ENCODE measurements around the gene SLC4A7.
A peak's percentile ranks its signal among the peaks of the same experiment; 100 is the strongest.
"Not testable (repeated sequence)": the region's sequence is repeated elsewhere in the genome, so short reads cannot be mapped to it uniquely, and the experiment has no call there.

Gene SLC4A7

DNA sequence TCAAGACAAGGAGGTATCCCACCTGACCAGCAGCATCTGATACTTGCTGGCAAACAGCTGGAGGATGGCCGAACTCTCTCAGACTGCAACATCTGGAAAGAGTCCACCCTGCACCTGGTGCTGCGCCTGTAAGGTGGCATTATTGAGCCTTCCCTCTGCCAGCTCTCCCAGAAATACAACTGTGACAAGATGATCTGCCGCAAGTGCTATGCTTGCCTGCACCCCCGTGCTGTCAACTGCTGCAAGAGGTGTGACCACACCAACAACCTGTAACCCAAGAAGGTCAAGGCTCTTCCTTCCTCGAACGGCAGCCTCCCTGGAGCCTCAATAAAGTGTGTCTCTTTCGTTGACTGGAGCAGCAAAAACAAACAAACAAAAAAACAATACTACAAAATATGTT, 2.2 kb upstream of the SLC4A7 start:
- DNase-seq: no peak

DNA sequence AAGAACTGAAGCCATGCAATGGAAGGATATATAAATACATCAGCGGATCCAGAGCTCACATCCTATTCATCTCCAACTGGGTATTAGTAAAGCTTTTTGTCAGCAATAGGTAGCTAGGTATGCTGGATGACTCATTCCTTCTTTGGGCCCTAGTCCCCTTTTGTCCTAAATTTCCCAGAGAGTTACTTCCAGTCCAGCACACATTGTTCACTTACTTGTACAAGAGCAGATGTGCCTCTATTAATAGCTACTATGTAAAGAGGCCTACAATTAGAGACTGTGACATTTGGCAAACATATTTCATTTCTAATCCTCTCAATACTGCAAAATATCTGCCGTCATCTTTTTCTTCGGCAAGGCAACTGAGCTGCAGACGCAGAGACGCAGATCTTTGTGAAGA, 1.7 kb upstream of the SLC4A7 start:
- peak in 2 of 3 experiments; percentile 53 to 74 for DNase-seq

DNA sequence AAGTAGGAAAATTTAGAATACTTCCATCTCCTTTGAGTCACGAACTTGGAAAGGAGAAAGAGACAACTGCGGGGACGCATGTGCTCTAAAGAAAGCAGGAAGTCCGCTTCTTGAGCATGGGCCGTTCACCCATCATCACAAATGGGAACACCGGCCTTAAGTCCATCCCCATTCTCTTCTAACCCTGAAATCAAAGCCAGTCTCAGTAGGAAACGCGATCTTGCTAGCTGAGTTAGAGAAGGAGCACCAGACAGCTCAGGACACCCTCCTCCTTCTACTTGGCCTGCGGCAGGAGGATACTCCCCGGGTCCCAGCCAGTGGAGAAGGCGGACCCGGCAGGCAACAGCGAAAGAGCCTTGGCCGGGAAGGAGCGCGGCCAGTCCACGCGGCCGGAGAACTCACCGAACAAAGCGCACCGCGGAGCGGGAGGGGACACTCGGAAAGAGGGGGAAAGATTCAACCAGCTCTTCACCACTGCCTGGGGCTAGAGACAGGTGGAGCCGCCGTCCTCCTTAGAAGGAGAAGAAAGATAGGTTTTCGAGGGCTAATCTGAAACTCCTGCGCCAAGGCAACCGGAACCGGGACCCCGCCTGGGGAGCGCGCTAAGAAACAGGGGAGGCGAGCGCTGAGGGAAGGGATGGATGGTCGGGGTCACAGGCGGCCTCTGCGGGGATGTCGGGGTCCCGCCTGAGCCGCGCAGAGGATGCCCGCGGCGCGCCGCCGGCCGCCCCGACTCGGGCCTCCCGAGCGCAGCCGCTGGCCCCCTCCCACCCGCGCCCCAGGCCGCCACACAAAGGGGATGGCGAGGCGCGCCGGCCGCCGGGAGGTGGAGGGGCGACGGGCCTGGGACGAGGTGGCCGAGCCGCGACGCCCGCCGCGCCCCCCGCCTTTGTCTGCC, 818 bp downstream of the SLC4A7 start:
- DNase-seq: peak; percentile 9 to 67 (median 66)

DNA sequence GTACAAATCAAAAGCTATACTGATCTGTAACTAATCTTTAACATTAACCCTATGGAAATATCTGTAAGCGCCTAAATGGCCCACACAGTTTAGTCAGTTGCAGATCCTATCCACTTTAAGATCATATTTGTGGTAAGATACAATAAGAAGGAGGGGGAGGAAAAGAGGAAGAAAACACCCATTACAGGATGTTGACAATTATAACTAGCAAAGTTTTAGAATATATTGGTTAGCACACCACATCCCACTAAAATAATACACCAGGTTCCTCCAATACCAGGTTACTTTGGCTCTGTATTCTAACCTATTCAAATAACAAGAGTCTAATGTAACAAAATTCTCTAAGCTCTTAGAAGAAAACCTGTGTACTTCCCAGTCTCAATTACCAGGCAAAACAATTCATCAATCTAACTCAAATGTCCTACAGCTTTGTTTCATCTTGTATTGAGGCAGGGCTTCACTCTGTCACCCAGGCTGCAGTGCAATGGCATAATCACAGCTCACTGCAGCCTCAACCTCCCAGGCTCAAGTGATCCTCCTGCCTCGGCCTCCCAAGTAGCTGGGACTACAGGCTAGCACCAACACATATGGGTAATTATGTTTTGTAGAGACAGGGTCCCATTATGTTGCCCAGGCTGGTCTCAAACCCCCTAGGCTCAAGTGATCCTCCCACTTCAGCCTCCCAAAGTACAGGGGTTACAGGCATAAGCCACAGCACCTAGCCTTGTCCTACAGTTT, 4.2 kb downstream of the SLC4A7 start:
- DNase-seq: no peak

DNA sequence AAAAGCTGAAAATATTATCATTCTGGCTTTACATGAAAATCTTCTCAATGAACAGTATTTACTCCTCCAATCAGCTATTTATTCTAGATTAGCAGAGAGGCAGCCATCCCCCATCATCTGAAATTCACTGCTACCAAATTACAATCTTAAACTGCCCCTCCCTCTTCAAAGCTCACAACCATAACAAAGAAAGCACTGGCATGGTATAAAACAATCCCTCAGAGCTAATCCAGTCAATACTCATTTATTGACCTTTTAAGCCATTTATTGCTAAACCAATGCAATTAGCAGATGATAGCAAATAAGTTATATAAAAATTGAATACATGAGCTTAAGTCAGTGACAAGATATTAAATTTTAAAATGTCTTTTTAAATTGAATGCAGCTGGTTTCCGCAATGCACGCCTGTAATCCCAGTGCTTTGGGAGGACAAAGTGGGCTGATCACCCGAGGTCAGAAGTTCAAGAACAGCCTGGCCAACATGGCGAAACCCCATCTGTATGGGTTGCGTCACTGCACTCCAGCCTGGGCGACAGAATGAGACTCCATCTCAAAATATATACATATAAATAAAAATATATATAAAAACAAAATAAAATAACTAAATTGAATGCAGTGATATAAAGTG, 12.1 kb downstream of the SLC4A7 start:
- no peak for DNase-seq

DNA sequence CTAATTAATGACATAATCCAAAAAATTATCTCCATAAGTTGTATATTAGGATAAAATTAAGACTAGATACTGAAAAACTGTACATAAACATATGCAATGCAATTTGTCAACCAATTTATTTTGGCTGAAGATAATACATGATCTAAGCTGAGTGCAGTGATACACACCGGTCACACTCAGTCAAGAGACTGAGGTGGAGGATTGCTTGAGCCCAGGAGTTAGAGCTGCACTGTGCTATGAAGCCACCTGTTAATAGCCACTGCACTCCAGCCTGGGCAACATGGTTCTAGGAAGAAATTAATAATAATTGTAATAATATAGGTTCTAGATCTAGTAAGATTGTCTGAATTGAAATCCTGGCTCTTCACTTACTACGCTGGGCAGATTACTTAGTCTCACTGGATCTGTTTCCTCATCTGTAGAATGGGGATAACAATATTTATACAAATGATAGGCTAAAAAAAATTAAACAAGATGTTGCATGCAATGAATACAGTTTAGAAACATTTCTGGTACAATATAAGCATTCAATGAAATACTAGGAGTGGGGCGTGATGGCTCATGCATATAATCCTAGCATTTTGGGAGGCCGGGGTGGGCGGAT, 15.8 kb downstream of the SLC4A7 start:
- DNase-seq: no peak

DNA sequence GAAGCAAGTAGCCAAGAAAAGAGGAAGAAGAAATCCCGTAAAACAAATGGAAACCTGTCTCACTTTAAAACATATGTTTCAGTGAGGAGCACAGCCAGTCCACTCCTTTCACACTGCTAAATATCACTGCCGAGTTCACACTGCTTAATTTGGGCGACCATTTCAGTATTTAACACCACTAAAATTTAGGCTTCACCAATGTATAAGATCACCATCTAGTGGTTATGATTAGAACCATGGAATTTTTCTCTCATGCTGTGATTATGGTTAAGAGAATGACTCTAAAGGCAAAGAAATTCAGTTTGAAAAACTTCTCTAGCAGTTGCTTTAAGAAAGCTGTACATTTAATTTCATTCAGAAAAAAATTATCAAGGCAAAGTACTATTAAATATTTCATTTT, 16.6 kb downstream of the SLC4A7 start:
- peak; percentile 6 to 62 (median 12) for DNase-seq

DNA sequence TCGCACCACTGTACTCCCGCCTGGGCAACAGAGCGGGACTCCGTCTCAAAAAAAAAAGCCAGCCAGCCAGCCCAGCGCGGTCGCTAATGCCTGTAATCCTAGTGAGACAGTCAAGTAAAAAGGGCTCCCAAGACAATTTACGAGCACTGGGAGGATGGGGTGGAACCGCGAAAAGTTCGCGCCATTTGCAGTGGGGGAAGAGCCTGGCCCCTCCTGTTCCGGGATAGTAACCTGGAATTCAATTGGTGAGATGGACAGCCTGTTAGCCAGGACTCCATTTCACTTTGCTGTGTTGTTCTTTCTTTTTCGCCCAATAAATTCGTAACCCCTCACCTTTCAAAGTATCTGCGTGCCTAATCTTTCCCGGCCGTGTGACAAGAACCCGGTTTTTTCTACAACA, 19.5 kb downstream of the SLC4A7 start:
- DNase-seq: no peak

DNA sequence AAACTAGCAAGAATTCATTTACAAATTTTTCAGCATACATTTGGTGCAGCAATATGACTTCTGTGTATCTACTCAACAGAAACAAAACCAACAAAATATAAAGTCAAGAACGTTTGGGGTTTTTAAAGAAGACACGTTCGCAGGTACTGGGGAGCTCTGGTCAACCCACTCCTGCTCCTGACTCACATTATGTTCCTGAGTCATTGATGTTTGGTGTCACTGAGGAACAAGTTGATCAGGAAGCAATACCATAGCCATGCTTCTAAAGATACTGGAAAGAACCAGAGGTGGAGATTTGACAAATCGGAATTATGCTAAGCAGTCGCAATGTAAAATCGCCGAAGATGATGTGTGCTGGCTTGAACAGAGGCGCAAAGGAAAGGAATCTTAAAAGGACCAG, 22.0 kb downstream of the SLC4A7 start:
- no peak for DNase-seq

DNA sequence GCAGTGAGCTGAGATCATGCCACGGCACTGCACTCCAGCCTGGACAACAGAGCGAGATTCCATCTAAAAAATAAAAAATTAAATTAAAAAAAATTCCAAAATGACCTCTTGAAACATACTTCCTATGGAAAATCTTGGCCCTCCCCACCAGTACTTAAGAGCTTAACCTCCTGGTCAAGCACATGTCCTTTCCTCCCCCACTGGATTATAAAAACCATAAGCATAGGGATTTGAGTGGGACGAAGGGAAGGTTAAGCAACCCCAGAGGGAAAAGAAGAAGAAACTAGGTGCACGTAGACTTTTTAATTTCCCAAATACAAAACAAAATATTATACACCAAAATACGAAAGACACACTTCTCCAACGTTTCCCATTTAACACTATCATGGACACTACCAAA, 25.3 kb downstream of the SLC4A7 start:
- DNase-seq: no peak

DNA sequence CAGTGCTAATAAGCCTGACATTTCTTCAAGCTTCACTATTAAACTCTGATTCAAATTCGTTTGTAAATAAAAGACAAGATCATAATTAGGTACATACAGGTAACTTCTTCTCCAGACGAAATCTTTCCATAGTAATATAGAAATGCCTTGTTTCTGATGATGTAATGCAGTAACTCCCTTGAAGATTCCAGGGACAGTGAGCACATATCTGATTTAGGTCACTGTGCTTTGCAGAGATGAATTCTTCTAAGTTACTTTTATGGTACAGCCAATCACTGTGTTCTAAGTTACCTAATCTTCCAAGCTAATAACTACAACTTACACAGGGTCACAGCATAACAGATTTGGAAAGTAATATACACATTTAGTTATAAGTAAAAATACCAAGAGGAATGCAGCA, 27.6 kb downstream of the SLC4A7 start:
- DNase-seq: no peak

DNA sequence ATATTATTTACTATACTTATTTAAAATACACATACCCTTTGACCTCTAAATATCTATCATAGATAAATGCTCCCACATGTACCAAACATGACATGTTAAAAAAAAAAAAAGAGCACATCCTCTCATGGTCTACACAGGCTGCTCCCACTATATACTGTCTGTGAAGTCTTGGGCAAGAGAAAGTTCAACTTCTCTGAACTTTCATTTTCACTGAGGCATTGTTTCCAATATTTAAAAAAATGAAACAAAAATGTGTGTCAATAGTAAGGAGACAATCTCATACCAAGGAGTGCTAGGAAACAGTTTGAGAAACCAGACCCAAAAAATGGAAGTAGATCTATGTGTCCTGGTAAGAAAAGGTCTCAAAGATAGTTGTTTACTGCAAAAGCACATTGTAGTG, 29.3 kb downstream of the SLC4A7 start:
- DNase-seq: no peak

DNA sequence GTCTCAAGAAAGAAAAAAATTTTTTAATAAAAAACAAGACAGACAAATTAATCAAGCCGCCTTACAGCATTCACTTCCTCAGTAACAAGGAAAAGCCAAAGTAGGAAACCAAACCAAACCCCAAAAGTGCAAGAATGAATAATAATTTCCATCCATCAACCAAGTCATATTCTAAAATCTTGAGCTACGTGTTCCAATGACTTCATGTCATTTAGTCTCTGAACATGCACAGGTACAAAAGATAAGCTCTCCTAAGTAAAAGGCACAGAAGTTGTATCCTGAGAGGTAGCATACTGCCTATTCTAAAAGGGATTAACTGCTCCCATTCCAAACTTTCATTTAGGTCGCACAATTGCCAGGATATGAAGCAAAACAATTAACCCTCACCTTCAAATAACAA, 29.7 kb downstream of the SLC4A7 start:
- DNase-seq: no peak

DNA sequence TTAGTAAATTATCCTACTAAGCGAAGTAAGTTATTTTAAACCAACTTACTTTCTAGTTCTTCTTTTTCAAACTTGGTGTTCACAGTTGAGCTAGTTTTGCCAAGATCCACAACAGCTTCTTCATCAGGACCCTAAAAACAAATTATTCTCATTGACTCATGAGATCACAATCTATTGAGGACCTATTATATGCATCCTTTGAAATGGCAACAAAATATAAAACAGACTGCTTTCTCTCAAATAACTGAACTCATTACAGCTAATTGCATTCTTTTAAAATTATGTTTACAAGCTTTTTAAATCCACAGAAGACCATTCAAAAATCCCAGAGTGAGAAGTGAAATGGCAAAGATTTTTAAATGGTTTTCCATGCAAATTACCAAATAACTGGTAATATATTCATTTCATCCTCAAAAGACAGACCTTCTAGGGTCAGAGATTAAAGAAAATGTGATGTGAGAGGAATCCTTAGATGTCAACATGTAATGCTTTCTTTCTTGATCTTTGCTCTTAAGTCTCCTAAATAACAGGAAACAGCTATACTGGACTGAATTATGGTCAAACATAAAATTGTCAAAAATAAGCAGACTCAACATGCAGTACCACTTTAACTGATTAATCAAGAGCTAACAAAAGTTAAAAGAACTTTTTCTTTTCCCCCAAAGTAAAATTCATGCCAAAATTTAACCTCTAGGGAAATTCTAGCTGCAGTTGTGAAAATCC, 31.7 kb downstream of the SLC4A7 start:
- DNase-seq: no peak

DNA sequence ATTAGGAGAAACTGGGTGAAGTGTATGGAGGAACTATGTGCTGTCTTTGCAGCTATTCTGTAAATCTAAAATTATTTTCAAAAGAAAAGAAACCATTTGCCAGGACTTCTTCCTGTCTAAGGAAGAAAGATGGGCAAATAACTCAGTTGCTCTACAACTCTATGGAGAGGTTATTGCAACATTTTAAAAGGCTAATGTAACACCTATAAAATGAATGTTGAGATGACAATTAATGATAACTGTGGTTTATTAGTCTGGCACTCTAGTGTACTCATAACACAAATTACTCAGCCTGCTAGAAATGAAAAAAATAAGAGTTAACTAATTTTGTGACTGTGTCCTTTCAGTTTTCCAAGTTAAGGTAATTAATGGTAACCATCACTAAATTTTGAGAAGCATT, 32.3 kb downstream of the SLC4A7 start:
- no peak for DNase-seq

DNA sequence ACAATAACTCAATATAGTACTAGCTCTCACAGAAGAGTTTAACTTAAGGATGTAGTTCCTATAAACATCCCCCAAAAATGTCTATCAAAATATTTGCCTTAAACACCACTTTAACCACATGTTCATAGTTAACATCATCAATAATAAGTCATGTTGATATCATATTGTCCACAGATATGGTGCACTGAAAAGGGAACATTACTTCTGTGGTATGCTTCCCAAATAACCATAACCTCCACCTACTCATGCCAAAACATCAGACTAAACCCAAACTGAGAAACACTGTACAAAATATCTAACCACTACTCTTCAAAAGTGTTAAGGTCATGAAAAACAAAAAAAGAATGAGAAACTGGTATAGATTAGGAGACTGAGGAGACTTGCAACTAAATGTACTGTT, 32.9 kb downstream of the SLC4A7 start:
- no peak for DNase-seq

DNA sequence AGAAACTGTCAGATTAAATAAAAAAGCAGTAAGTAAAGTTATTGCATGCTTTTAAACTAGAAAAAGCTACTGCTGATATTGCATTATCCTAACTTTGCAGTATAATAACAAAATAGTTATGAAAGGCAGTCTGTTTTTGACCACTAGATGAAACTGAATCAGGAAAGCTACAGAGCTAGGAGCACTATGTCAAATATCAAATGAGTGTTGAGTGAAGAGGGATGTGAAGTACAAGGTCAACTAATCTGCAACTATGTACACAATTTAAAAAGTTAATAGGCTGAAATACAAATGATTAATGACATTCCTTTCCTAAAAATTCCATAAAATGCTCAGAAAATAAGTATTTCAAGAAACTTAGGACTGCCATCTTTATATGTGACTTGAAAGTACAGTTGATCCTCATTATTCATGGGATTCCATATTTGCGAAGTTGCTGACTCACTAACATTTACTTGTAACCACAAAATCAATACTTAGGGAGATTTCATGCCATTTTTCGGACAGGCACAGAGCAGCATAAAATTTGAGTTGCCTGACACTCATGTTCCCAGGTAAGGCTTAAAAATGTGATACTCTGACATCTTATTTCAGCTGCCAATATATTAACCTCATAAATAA, 34.5 kb downstream of the SLC4A7 start:
- no peak for DNase-seq

DNA sequence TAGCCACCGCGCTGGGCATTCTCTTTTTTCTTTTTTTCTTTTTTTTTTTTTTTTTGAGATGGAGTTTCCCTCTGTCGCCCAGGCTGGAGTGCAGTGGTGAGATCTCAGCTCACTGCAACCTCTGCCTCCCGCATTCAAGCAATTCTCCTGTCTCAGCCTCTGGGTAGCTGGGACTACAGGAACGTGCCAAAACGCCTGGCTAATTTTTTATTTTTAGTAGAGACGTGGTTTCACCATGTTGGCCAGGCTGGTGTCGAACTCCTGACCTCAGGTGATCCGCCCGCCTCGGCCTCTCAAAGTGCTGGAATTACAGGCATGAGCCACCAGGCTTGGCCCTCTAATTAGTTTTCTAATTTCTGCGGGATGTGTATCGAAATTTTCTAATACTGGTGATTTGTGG, 41.2 kb downstream of the SLC4A7 start:
- DNase-seq: not testable (repeated sequence)

DNA sequence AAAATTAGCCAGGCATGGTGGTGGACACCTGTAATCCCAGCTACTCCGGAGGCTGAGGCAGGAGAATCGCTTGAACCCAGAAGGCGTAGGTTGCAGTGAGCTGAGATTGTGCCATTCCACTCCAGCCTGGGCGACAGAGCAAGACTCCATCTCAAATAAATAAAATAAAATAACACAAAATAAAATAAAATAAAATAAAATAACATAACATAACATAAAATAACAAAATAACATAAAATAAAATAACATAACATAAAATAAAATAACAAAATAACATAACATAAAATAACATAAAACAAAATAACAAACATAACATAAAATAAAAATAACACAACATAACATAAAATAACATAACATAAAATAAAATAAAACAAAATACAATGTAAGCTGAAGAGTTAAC, 45.8 kb downstream of the SLC4A7 start:
- DNase-seq: not testable (repeated sequence)

DNA sequence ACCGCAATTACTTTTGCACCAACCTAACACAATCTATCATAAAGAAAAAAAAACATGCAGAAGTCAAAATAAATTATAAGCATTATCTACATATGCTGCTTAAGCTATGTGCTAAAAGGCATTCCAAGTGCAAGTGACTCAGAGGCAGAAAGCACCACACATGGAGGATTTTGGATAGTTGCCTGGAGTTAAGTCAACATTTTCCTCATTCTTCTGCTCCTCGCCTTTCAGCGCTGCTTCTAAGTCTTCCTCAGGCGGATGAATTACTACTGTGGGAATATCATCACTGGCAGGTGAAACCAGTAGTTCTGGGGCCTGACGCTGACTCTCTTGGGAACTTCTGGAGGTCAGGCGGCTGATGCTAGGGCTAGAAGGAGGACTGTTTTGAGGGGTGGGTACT, 53.1 kb downstream of the SLC4A7 start:
- no peak for DNase-seq

DNA sequence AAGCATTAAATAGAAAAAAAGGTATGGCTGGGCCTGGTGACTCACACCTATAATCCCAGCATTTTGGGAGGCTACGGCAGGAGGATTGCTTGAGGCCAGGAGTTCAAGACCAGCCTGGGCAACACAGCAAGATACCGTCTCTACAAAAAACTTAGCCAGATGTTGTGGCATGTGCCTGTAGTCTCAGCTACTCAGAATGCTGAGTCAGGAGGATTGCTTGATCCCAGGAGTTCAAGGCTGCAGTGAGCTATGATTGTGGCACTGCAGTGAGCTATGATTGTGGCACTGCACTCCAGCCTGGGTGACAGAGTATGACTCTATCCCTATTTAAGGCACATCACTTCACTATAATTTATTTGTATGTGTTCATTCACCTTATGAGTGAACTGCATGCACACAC, 54.3 kb downstream of the SLC4A7 start:
- no peak for DNase-seq

DNA sequence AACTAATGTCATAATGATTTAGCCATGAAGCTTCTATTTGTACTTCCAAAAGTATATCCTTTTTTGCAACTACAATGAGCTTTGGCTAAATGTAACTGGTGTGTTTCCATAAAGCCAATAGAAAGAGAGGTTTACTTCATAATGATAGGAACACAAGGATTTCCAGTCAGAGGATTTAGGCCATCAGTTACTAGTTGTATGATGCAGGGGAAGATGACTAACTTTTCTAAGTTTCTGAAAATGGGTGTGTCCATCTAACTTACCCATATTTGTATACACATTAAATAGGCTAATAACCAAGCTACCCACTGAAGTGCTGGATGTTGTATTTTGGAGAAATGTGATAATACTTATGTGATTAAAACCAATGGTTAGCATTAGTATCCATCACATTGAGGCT, 55.7 kb downstream of the SLC4A7 start:
- DNase-seq: no peak
